ENCODE results near the gene EHD3.

DNA sequence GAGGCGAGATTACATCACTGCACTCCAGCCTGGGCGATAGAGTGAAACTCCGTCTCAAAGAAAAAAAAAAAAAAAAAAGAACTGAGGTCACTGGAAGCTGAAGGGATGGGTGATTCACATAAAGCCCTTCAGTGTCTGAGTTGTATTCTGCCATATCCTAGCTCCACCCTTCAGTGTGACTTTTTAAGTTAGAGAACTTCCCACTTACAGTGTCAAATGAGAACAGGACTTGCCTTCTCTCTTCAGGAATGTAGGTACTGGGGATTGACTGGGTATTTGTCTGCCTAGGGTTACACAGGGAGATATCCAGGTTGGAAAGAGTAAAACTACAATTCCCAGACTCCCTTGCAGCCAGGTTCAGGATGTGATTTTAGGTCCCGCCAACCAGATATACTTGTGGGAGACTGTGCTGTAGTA is 37.9 kb downstream of the EHD3 start:
- TF ChIP-seq RFX5 (IDR thresholded peaks at IDR 0.05; ENCODE audit: borderline replicate concordance, low read depth, low read length) (no peak), EZH2 (IDR thresholded peaks at IDR 0.05; ENCODE audit: low read depth, low read length, severe bottlenecking) (no peak), BRCA1 (IDR thresholded peaks at IDR 0.05; ENCODE audit: low read depth, low read length) (no peak), YY1 (IDR thresholded peaks at IDR 0.05; ENCODE audit: low read depth, low read length) (no peak), HDAC2 (IDR thresholded peaks at IDR 0.05; ENCODE audit: borderline replicate concordance in 1 of 2, low read depth in 2 of 2, low read length in 2 of 2) (no peak), POLR2A (IDR thresholded peaks at IDR 0.05; ENCODE audit: control extremely low read depth in 1 of 2, low read depth in 2 of 2, low read length in 2 of 2) (no peak), ASH2L (IDR thresholded peaks at IDR 0.05; ENCODE audit: low read length) (no peak), ZNF274 (IDR thresholded peaks at IDR 0.05; ENCODE audit: borderline replicate concordance, extremely low read depth, low read length) (no peak), MAFK (IDR thresholded peaks at IDR 0.05; ENCODE audit: low read depth, low read length) (no peak), CBX5 (IDR thresholded peaks at IDR 0.05; ENCODE audit: low read depth, low read length) (no peak), CEBPB (IDR thresholded peaks at IDR 0.05; ENCODE audit: low read depth, low read length) (no peak), RXRA (IDR thresholded peaks at IDR 0.05; ENCODE audit: insufficient read depth, low read depth, low read length) (no peak), KDM1A (IDR thresholded peaks at IDR 0.05; ENCODE audit: borderline replicate concordance, low read length) (no peak)
- TF ChIP-seq, protein P1, sequence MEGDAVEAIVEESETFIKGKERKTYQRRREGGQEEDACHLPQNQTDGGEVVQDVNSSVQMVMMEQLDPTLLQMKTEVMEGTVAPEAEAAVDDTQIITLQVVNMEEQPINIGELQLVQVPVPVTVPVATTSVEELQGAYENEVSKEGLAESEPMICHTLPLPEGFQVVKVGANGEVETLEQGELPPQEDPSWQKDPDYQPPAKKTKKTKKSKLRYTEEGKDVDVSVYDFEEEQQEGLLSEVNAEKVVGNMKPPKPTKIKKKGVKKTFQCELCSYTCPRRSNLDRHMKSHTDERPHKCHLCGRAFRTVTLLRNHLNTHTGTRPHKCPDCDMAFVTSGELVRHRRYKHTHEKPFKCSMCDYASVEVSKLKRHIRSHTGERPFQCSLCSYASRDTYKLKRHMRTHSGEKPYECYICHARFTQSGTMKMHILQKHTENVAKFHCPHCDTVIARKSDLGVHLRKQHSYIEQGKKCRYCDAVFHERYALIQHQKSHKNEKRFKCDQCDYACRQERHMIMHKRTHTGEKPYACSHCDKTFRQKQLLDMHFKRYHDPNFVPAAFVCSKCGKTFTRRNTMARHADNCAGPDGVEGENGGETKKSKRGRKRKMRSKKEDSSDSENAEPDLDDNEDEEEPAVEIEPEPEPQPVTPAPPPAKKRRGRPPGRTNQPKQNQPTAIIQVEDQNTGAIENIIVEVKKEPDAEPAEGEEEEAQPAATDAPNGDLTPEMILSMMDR (IDR thresholded peaks at IDR 0.05; ENCODE audit: control extremely low read depth in 1 of 3, insufficient read depth in 1 of 3, low read depth in 1 of 3, low read length in 3 of 3) = no peak

Data from H1 (cell line).